ENCODE data around the gene OR52W1.

DNA sequence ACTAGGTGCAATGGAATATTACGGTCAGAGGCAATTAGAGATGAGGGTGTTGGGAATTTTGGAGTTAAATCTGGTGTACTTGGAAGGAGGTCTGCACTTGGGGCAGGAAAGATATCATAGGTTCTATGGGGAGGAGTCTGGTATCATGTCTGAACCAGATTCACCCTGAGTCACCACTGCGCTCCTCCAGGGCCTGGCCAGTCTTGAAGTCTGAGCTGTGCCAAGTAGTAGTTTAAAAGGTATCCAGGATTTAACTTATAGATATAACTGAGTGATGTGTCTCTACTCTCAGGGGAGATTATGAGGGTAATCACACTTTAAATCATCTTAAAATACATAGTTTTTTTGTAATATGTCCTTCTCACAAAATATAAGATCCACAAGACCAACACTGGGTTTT is 46.5 kb downstream of the OR52W1 start:
- TF ChIP-seq CTCF (conservative IDR thresholded peaks at IDR 0.05; ENCODE audit: low read depth, low read length) (no peak), EZH2 (IDR thresholded peaks at IDR 0.05; ENCODE audit: borderline replicate concordance, low read depth, low read length, poor library complexity, severe bottlenecking) (no peak)

Data from A673 (cell line).